ENCODE data around the gene ING2. TPM values are rescaled to one million over a fixed set of nuclear protein-coding genes. Genes with fewer than 3 reads are reported as not detected.

ING2 gene
- polyA plus RNA-seq, 6 donors from 2014 or later: 9.2 to 22.1 (median 11.9) TPM

GRCh38 chr4:183505611-183506388 lies 942 bp downstream of the ING2 start:
- no peaks in the 10 kb centered on the region for H3K9me3 Mint-ChIP-seq
- peak; percentile 43 to 46 for ATAC-seq (ENCODE audit: low read depth in 2 of 2)
- H3K27ac Mint-ChIP-seq: peak overlapping the region; percentile 95 to 100 (median 99)

GRCh38 chr4:183506389-183506735 lies 1.5 kb downstream of the ING2 start:
- Mint-ChIP-seq H3K4me1 (peaks cover 9 to 15% (median 12%) of the 10 kb centered on the region in 3 donors), H3K4me3 (peak overlapping the region; percentile 88 to 99 (median 97)), H3K27me3 (no peaks in the 10 kb centered on the region), H3K36me3 (peaks cover 10 to 13% of the 10 kb centered on the region in 2 donors), H3K27ac (peak overlapping the region; percentile 95 to 100 (median 99)), H3K9me3 (no peaks in the 10 kb centered on the region)
- ATAC-seq (ENCODE audit: low read depth in 2 of 2): no peak
- no peak for DNase-seq

More at GRCh38 chr4:183505611-183506388, 942 bp downstream of the ING2 start:
- H3K27me3 Mint-ChIP-seq: no peaks in the 10 kb centered on the region
- peak overlapping the region; percentile 88 to 99 (median 97) for H3K4me3 Mint-ChIP-seq
- peaks cover 9 to 15% (median 12%) of the 10 kb centered on the region in 3 donors for H3K4me1 Mint-ChIP-seq
- peaks cover 8% of the 10 kb centered on the region in 2 donors for H3K36me3 Mint-ChIP-seq
- DNase-seq: peak; percentile 91

- Mint-ChIP-seq H3K4me3 (peak overlapping the region in 1 of 8 donors; percentile 97), H3K27me3 (no peaks in the 10 kb centered on the region), H3K4me1 (peaks cover 5 to 11% (median 7%) of the 10 kb centered on the region in 3 donors), H3K36me3 (peaks cover 13 to 14% of the 10 kb centered on the region in 2 donors), H3K9me3 (no peaks in the 10 kb centered on the region), H3K27ac (peak overlapping the region in 2 of 6 donors; percentile 71 to 77)
- DNase-seq (no peak), ATAC-seq (ENCODE audit: low read depth in 2 of 2) (no peak)
Measured at GRCh38 chr4:183507925-183508696, 3.3 kb downstream of the ING2 start.

- DNase-seq: no peak
Measured at GRCh38 chr4:183508697-183509335, 4.0 kb downstream of the ING2 start.

GRCh38 chr4:183515411-183515810 lies 10.6 kb downstream of the ING2 start:
- no peak for ATAC-seq (ENCODE audit: low read depth in 2 of 2)
- no peaks in the 10 kb centered on the region for H3K9me3 Mint-ChIP-seq
- H3K36me3 Mint-ChIP-seq: peaks cover 9 to 10% of the 10 kb centered on the region in 2 donors
- DNase-seq: no peak
- no peaks in the 10 kb centered on the region for H3K27me3 Mint-ChIP-seq
- no peaks in the 10 kb centered on the region for H3K4me1 Mint-ChIP-seq
- H3K27ac Mint-ChIP-seq: no peak overlapping the region
- no peak overlapping the region for H3K4me3 Mint-ChIP-seq

More at GRCh38 chr4:183508697-183509335, 4.0 kb downstream of the ING2 start:
- peak overlapping the region in 1 of 8 donors; percentile 7 for H3K4me3 Mint-ChIP-seq
- ATAC-seq (ENCODE audit: low read depth in 2 of 2): no peak
- no peaks in the 10 kb centered on the region for H3K27me3 Mint-ChIP-seq
- peaks cover 13 to 14% of the 10 kb centered on the region in 2 donors for H3K36me3 Mint-ChIP-seq
- H3K27ac Mint-ChIP-seq: no peak overlapping the region
- no peaks in the 10 kb centered on the region for H3K9me3 Mint-ChIP-seq
- peaks cover under 1 to 4% (median 1%) of the 10 kb centered on the region in 3 donors for H3K4me1 Mint-ChIP-seq

- no peak for ATAC-seq (ENCODE audit: low read depth in 2 of 2)
- no peak overlapping the region for H3K27ac Mint-ChIP-seq
- no peaks in the 10 kb centered on the region for H3K9me3 Mint-ChIP-seq
- H3K4me1 Mint-ChIP-seq: no peaks in the 10 kb centered on the region
- peaks cover 0 to 2% of the 10 kb centered on the region in 2 donors for H3K36me3 Mint-ChIP-seq
- H3K27me3 Mint-ChIP-seq: no peaks in the 10 kb centered on the region
- DNase-seq: no peak
- H3K4me3 Mint-ChIP-seq: no peak overlapping the region
Measured at GRCh38 chr4:183517194-183517593, 12.3 kb downstream of the ING2 start.

GRCh38 chr4:183517781-183518180 lies 12.9 kb downstream of the ING2 start:
- Mint-ChIP-seq H3K4me1 (no peaks in the 10 kb centered on the region), H3K36me3 (no peaks in the 10 kb centered on the region), H3K9me3 (no peaks in the 10 kb centered on the region), H3K27ac (no peak overlapping the region), H3K27me3 (peaks cover 0 to 4% (median 4%) of the 10 kb centered on the region in 3 donors), H3K4me3 (no peak overlapping the region)
- no peak for DNase-seq
- ATAC-seq (ENCODE audit: low read depth in 2 of 2): no peak

- peaks cover 17 to 45% (median 37%) of the 10 kb centered on the region in 3 donors for H3K27me3 Mint-ChIP-seq
- no peak for ATAC-seq (ENCODE audit: low read depth in 2 of 2)
- no peak overlapping the region for H3K4me3 Mint-ChIP-seq
- no peaks in the 10 kb centered on the region for H3K4me1 Mint-ChIP-seq
- peaks cover 0 to 2% (median 0%) of the 10 kb centered on the region in 7 donors for H3K9me3 Mint-ChIP-seq
- DNase-seq: no peak
- no peaks in the 10 kb centered on the region for H3K36me3 Mint-ChIP-seq
- H3K27ac Mint-ChIP-seq: no peak overlapping the region
Measured at GRCh38 chr4:183522821-183523220, 18.0 kb downstream of the ING2 start.

GRCh38 chr4:183527326-183527725 lies 22.5 kb downstream of the ING2 start:
- Mint-ChIP-seq H3K4me1 (no peaks in the 10 kb centered on the region), H3K9me3 (peaks cover 0 to 2% (median 0%) of the 10 kb centered on the region in 7 donors), H3K27ac (peak overlapping the region in 1 of 6 donors; percentile 35), H3K27me3 (peaks cover 45 to 58% (median 49%) of the 10 kb centered on the region in 3 donors), H3K4me3 (no peak overlapping the region), H3K36me3 (no peaks in the 10 kb centered on the region)
- no peak for DNase-seq
- ATAC-seq (ENCODE audit: low read depth in 2 of 2): no peak

- Mint-ChIP-seq H3K27ac (no peak overlapping the region), H3K4me3 (no peak overlapping the region), H3K27me3 (peaks cover 16 to 33% (median 17%) of the 10 kb centered on the region in 3 donors), H3K36me3 (no peaks in the 10 kb centered on the region), H3K9me3 (no peaks in the 10 kb centered on the region), H3K4me1 (no peaks in the 10 kb centered on the region)
- DNase-seq (no peak), ATAC-seq (ENCODE audit: low read depth in 2 of 2) (no peak)
Measured at GRCh38 chr4:183532821-183533220, 28.0 kb downstream of the ING2 start.

- Mint-ChIP-seq H3K27ac (no peak overlapping the region), H3K4me1 (no peaks in the 10 kb centered on the region), H3K36me3 (no peaks in the 10 kb centered on the region), H3K9me3 (no peaks in the 10 kb centered on the region), H3K27me3 (peaks cover 22 to 28% (median 25%) of the 10 kb centered on the region in 3 donors), H3K4me3 (no peak overlapping the region)
- DNase-seq (no peak), ATAC-seq (ENCODE audit: low read depth in 2 of 2) (no peak)
Measured at GRCh38 chr4:183533698-183534097, 28.8 kb downstream of the ING2 start.

GRCh38 chr4:183540410-183541009 lies 35.7 kb downstream of the ING2 start:
- no peak for DNase-seq
- Mint-ChIP-seq H3K27me3 (peaks cover 14 to 25% (median 22%) of the 10 kb centered on the region in 3 donors), H3K9me3 (peaks cover 0 to 17% (median 8%) of the 10 kb centered on the region in 7 donors), H3K36me3 (peaks cover 5 to 12% of the 10 kb centered on the region in 2 donors), H3K4me3 (no peak overlapping the region), H3K27ac (no peak overlapping the region), H3K4me1 (no peaks in the 10 kb centered on the region)
- ATAC-seq (ENCODE audit: low read depth in 2 of 2): no peak

Data from naive B cell (primary cell).